Measurements from ENCODE around the gene AKAP12. TPM values are rescaled to one million over a fixed set of nuclear protein-coding genes. Genes with fewer than 3 reads are reported as not detected.
A peak's percentile ranks its signal among the peaks of the same experiment; 100 is the strongest.

Gene AKAP12
- total RNA-seq, 2 donors from 2014 or later = 0.18 to 0.20 TPM

DNA sequence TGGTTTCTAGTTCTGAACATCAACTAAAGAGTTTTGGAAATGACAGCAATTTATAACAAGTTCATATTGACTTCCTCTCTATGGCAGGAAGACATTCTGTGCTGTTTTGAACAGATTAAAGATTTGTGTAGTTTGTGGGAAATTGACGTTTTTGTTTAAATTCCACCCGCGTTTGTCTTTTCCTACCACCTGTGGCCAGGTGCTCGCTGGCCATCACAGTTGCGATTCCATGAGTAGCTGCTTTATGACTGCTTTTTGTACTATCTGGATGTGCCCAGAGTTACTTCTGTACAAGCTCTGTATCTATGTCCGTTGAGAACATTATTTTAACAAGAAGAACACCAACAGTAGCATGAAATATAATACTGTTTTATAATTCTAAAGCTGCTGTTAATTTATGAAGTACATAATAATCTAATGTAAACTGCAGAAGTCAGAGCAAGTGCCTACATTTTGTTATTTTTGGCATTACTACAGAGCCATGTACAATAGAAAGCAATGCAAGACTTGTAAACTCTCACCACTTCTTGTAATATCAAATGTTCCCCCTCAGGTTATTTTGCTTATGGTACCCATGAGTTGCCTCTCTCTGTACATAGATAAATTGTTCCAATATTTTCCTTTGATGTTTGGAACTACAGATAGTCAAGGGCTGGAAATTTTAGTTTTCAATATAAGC is 118.1 kb downstream of the AKAP12 start:
- ATAC-seq (no peak), DNase-seq (no peak)
- H3K4me1 Mint-ChIP-seq = peaks cover 3% of the 10 kb centered on the region
- peaks cover 4% of the 10 kb centered on the region for H3K36me3 Mint-ChIP-seq (ENCODE audit: low read depth)
- no peak overlapping the region for H3K4me3 Mint-ChIP-seq
- no peaks in the 10 kb centered on the region for H3K27me3 Mint-ChIP-seq
- peak overlapping the region; percentile 27 for H3K27ac Mint-ChIP-seq
- no peaks in the 10 kb centered on the region for H3K9me3 ChIP-seq (ENCODE audit: control insufficient read depth, low read length, poor library complexity, severe bottlenecking)

- H3K36me3 Mint-ChIP-seq (ENCODE audit: low read depth) = peaks cover 4% of the 10 kb centered on the region
- no peaks in the 10 kb centered on the region for H3K9me3 ChIP-seq (ENCODE audit: control insufficient read depth, low read length, poor library complexity, severe bottlenecking)
- H3K4me3 Mint-ChIP-seq = no peak overlapping the region
- peaks cover 3% of the 10 kb centered on the region for H3K4me1 Mint-ChIP-seq
- H3K27me3 Mint-ChIP-seq = no peaks in the 10 kb centered on the region
- DNase-seq = no peak
- H3K27ac Mint-ChIP-seq = peak overlapping the region; percentile 27
- ATAC-seq = no peak
These were observed 118.7 kb downstream of the AKAP12 start for GRCh38 chr6:151358475-151358874.

DNA sequence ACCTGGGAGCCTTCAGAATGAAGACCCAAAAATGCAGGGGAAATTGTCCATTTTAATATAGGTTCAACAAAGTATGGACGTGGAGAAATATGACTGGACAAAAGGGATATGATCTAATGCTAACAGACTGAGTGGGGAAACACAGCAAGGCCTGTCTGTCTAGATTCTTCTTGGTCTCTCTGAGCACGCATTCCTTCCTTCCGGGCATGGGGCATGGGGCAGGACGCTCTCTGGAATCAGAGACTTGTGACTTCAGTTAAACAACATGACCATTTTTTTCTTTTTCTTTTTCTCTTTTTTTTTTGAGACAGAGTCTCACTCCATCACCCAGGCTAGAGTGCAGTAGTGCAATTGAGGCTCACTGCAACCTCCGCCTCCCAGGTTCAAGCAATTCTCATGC is 119.7 kb downstream of the AKAP12 start:
- Mint-ChIP-seq H3K36me3 (ENCODE audit: low read depth) (peaks cover 4% of the 10 kb centered on the region), H3K27me3 (no peaks in the 10 kb centered on the region), H3K4me1 (peaks cover 3% of the 10 kb centered on the region), H3K4me3 (no peak overlapping the region), H3K27ac (no peak overlapping the region)
- no peaks in the 10 kb centered on the region for H3K9me3 ChIP-seq (ENCODE audit: control insufficient read depth, low read length, poor library complexity, severe bottlenecking)
- DNase-seq (no peak), ATAC-seq (no peak)

- DNase-seq (no peak), ATAC-seq (no peak)
- Mint-ChIP-seq H3K27me3 (no peaks in the 10 kb centered on the region), H3K27ac (no peak overlapping the region), H3K4me3 (no peak overlapping the region), H3K36me3 (ENCODE audit: low read depth) (peaks cover 11% of the 10 kb centered on the region), H3K4me1 (no peaks in the 10 kb centered on the region)
- no peaks in the 10 kb centered on the region for H3K9me3 ChIP-seq (ENCODE audit: control insufficient read depth, low read length, poor library complexity, severe bottlenecking)
These were observed 125.5 kb downstream of the AKAP12 start for GRCh38 chr6:151365233-151365632.

DNA sequence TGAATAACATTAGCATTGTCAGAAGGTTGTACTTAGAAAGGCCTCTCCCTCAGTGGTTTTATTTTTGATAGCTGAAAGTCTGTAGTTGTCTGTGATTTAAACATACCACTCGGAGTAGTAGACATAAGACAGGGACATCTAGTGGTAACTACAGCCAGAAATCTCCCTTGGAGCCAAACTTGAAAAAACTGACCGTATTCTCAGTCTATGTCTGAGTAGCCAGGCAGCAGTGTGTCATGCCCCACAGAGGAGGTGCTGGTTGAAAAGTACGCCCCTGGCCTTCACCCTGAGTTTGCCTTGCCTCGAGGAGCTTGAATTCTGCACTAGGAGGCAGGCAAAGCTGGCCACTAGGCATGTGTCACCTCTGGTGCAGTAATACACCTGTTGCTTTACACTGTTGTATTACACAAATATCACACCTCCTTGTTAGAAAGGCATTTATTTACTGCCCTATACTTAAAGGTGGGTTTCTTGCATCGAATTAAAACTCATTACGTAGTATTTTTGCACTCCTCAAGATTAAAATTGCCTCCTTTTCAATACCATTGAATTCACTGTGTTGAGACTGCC is 130.8 kb downstream of the AKAP12 start:
- H3K4me1 Mint-ChIP-seq = peaks cover 32% of the 10 kb centered on the region
- no peaks in the 10 kb centered on the region for H3K9me3 ChIP-seq (ENCODE audit: control insufficient read depth, low read length, poor library complexity, severe bottlenecking)
- peaks cover 21% of the 10 kb centered on the region for H3K36me3 Mint-ChIP-seq (ENCODE audit: low read depth)
- no peak for ATAC-seq
- DNase-seq = no peak
- no peak overlapping the region for H3K4me3 Mint-ChIP-seq
- H3K27ac Mint-ChIP-seq = peak overlapping the region; percentile 84
- no peaks in the 10 kb centered on the region for H3K27me3 Mint-ChIP-seq

DNA sequence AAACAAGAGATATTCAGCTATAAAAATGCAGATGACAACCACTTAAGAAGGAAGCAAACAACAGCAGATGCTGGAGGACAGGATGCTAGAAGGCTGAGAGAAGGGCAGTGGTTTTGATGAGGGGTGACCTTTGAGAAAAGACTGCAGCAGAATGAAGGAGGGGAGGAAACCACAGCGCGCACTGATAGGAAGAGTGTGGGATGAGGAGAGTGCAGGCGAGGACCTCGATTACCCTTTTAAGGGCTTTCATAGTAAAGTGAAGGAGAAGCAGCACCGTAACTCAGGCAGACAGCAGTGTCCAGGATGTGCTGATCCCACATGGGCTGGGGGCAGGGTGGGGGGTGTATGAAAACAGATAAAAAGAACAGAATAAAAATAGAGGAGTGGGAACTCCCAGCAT is 132.4 kb downstream of the AKAP12 start:
- no peak for ATAC-seq

DNA sequence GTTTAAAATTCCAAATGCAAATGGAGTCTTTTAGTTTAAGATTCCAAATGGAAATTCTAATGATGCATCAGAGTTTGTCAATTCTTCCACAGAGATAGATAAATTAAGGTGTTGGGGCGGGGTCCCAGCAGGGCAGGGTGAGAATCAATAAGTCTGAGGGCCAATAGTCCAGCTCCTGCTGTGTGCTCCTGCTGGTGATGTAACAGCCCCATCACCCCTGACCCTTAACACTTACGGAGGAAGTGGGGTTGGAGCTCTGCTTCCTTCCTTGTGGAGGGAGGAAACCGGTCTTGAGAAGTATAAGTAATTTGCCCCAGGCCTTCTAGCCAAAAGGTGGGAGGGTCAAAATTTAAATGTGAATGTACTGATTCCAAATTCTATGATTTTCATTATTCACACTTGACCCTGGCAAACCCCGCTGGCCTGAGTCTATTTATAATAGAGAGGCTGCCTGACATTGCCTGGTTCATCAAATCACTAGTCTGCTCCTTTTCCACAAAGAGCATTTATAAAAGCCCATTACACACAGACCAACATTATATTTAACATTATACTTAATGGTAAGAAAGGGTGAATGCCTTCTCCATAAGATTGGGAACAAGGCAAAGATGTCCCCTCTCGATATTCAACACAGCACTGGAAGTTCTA is 134.4 kb downstream of the AKAP12 start:
- H3K4me1 Mint-ChIP-seq = peaks cover 58% of the 10 kb centered on the region
- no peaks in the 10 kb centered on the region for H3K9me3 ChIP-seq (ENCODE audit: control insufficient read depth, low read length, poor library complexity, severe bottlenecking)
- no peaks in the 10 kb centered on the region for H3K27me3 Mint-ChIP-seq
- ATAC-seq (no peak), DNase-seq (no peak)
- H3K36me3 Mint-ChIP-seq (ENCODE audit: low read depth) = peaks cover 14% of the 10 kb centered on the region
- H3K27ac Mint-ChIP-seq = peak overlapping the region; percentile 84
- peak overlapping the region; percentile 33 for H3K4me3 Mint-ChIP-seq

More for the DNA sequence above, 132.4 kb downstream of the AKAP12 start:
- H3K27ac Mint-ChIP-seq = peak overlapping the region; percentile 84
- H3K9me3 ChIP-seq (ENCODE audit: control insufficient read depth, low read length, poor library complexity, severe bottlenecking) = no peaks in the 10 kb centered on the region
- H3K36me3 Mint-ChIP-seq (ENCODE audit: low read depth) = peaks cover 14% of the 10 kb centered on the region
- peak overlapping the region; percentile 68 for H3K4me3 Mint-ChIP-seq
- peaks cover 48% of the 10 kb centered on the region for H3K4me1 Mint-ChIP-seq
- no peaks in the 10 kb centered on the region for H3K27me3 Mint-ChIP-seq
- no peak for DNase-seq

- Mint-ChIP-seq H3K27ac (peak overlapping the region; percentile 61), H3K4me1 (peaks cover 72% of the 10 kb centered on the region), H3K27me3 (no peaks in the 10 kb centered on the region), H3K36me3 (ENCODE audit: low read depth) (peaks cover 14% of the 10 kb centered on the region), H3K4me3 (no peak overlapping the region)
- ATAC-seq (no peak), DNase-seq (no peak)
- no peaks in the 10 kb centered on the region for H3K9me3 ChIP-seq (ENCODE audit: control insufficient read depth, low read length, poor library complexity, severe bottlenecking)
These were observed 136.1 kb downstream of the AKAP12 start for GRCh38 chr6:151375833-151376232.

DNA sequence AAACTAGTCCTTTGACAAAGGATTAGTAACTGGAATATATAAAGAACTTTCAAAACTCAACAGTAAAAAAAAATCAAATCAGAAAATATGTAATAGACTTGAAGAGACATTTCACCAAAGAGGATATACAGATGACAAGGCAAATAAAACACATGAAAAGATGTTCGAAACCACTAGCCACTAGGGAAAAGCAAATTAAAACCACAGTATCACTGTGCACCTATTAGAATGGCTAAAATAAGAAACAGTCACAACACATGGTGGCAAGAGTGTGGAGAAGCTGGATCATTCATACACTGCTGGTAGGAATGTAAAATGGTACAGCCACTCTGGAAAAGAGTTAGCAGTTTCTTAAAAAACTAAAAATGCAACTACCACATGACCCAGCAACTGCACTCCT is 136.7 kb downstream of the AKAP12 start:
- H3K9me3 ChIP-seq (ENCODE audit: control insufficient read depth, low read length, poor library complexity, severe bottlenecking) = no peaks in the 10 kb centered on the region
- Mint-ChIP-seq H3K36me3 (ENCODE audit: low read depth) (peaks cover 14% of the 10 kb centered on the region), H3K27ac (peak overlapping the region; percentile 61), H3K4me3 (peak overlapping the region; percentile 4), H3K4me1 (peaks cover 73% of the 10 kb centered on the region), H3K27me3 (no peaks in the 10 kb centered on the region)
- DNase-seq (no peak), ATAC-seq (peak; percentile 38)

GRCh38 chr6:151377095-151377494 is 137.3 kb downstream of the AKAP12 start:
- no peak overlapping the region for H3K4me3 Mint-ChIP-seq
- H3K27ac Mint-ChIP-seq = no peak overlapping the region
- no peak for ATAC-seq

GRCh38 chr6:151379933-151380847 is 140.4 kb downstream of the AKAP12 start:
- peak; percentile 73 for ATAC-seq
- H3K9me3 ChIP-seq (ENCODE audit: control insufficient read depth, low read length, poor library complexity, severe bottlenecking) = no peaks in the 10 kb centered on the region
- H3K4me3 Mint-ChIP-seq = peak overlapping the region; percentile 94
- peak overlapping the region; percentile 100 for H3K27ac Mint-ChIP-seq
- peaks cover 6% of the 10 kb centered on the region for H3K36me3 Mint-ChIP-seq (ENCODE audit: low read depth)
- DNase-seq = no peak
- peaks cover 57% of the 10 kb centered on the region for H3K4me1 Mint-ChIP-seq
- H3K27me3 Mint-ChIP-seq = no peaks in the 10 kb centered on the region

More at GRCh38 chr6:151377095-151377494, 137.3 kb downstream of the AKAP12 start:
- Mint-ChIP-seq H3K27me3 (no peaks in the 10 kb centered on the region), H3K4me1 (peaks cover 70% of the 10 kb centered on the region), H3K36me3 (ENCODE audit: low read depth) (peaks cover 8% of the 10 kb centered on the region)
- no peaks in the 10 kb centered on the region for H3K9me3 ChIP-seq (ENCODE audit: control insufficient read depth, low read length, poor library complexity, severe bottlenecking)
- DNase-seq = no peak

DNA sequence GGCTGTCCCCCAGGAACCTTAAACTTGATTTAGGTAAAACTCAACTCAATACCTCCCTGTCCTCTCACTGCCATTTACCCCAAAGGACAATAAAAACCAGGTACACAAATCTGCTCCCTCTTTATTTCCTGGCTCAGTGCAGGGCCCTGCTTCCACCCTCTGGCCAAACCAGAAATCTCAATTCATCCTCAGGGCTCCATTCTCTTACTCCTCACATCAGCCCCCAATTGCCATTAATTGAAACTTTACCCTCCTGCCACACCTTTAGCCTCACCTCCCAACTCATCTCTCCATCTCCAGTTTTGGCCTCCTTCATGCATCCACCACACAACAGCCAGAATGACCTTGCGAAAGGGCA is 141.1 kb downstream of the AKAP12 start:
- Mint-ChIP-seq H3K4me1 (peaks cover 56% of the 10 kb centered on the region), H3K27ac (peak overlapping the region; percentile 100), H3K36me3 (ENCODE audit: low read depth) (peaks cover 6% of the 10 kb centered on the region), H3K27me3 (no peaks in the 10 kb centered on the region), H3K4me3 (peak overlapping the region; percentile 94)
- ATAC-seq (peak; percentile 17), DNase-seq (no peak)
- no peaks in the 10 kb centered on the region for H3K9me3 ChIP-seq (ENCODE audit: control insufficient read depth, low read length, poor library complexity, severe bottlenecking)

DNA sequence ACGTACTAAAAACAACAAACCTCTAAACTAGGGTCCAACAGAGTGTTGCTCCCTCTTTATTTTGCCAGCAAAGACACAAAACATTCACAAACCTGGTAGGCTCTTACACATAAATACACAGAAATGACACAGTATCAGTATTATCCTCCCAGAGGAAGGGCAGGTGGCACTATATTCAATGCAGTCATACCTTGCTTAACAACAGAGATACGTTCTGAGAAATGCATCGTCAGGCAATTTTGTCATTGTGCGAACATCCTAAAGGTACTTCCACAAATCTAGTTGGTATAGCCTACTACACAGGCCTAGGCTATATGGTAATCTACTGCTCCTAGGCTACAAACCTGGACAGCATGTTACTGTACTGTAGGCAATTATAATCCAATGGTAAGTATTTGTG is 142.0 kb downstream of the AKAP12 start:
- Mint-ChIP-seq H3K27ac (peak overlapping the region; percentile 100), H3K4me1 (peaks cover 47% of the 10 kb centered on the region), H3K27me3 (no peaks in the 10 kb centered on the region), H3K4me3 (peak overlapping the region; percentile 71), H3K36me3 (ENCODE audit: low read depth) (peaks cover 6% of the 10 kb centered on the region)
- H3K9me3 ChIP-seq (ENCODE audit: control insufficient read depth, low read length, poor library complexity, severe bottlenecking) = no peaks in the 10 kb centered on the region
- DNase-seq = no peak
- ATAC-seq = no peak

All from T-helper 17 cell (primary cell).